IPS-18a (cell line): ENCODE results near the gene PDLIM5.
"Not testable (repeated sequence)": the region's sequence is repeated elsewhere in the genome, so short reads cannot be mapped to it uniquely, and the experiment has no call there.

ENCODE experiments used
- H3K27ac ChIP-seq: one replicate; pipeline ENCODE4 v1.5.1; 2013; ENCODE audit warnings: low read length
- H3K27me3 ChIP-seq: one replicate; pipeline ENCODE4 v1.6.1; 2013; ENCODE audit warnings: mild to moderate bottlenecking, low read length; ENCODE audit not compliant: control insufficient read depth, insufficient read depth
- H3K36me3 ChIP-seq: one replicate; pipeline ENCODE4 v1.6.1; 2013; ENCODE audit warnings: low read depth, low read length; ENCODE audit not compliant: control insufficient read depth
- H3K4me1 ChIP-seq: one replicate; pipeline ENCODE4 v1.6.1; 2013; ENCODE audit warnings: low read depth, low read length; ENCODE audit not compliant: control insufficient read depth
- H3K4me3 ChIP-seq: one replicate; pipeline ENCODE4 v1.5.1; 2013; ENCODE audit warnings: low read length
- H3K9ac ChIP-seq: one replicate; pipeline ENCODE4 v1.6.1; 2013; ENCODE audit warnings: mild to moderate bottlenecking, low read length, moderate library complexity
- H3K9me3 ChIP-seq: one replicate; pipeline ENCODE4 v1.6.1; 2013; ENCODE audit warnings: low read depth, low read length; ENCODE audit not compliant: control insufficient read depth

Gene PDLIM5

GRCh38 chr4:94504545-94504944 is 52.8 kb downstream of the PDLIM5 start:
- Histone ChIP-seq H3K36me3 (no peaks in the 10 kb centered on the region), H3K27me3 (no peaks in the 10 kb centered on the region), H3K4me3 (no peak overlapping the region), H3K9me3 (no peaks in the 10 kb centered on the region), H3K27ac (no peak overlapping the region), H3K4me1 (no peaks in the 10 kb centered on the region), H3K9ac (no peak overlapping the region)

- H3K27ac ChIP-seq: no peak overlapping the region
- no peak overlapping the region for H3K9ac ChIP-seq
- H3K27me3 ChIP-seq: no peaks in the 10 kb centered on the region
- H3K4me1 ChIP-seq: no peaks in the 10 kb centered on the region
- no peaks in the 10 kb centered on the region for H3K9me3 ChIP-seq
- no peaks in the 10 kb centered on the region for H3K36me3 ChIP-seq
- H3K4me3 ChIP-seq: no peak overlapping the region
Observed at GRCh38 chr4:94506822-94507221, 55.1 kb downstream of the PDLIM5 start.

GRCh38 chr4:94507281-94507680 is 55.5 kb downstream of the PDLIM5 start:
- no peaks in the 10 kb centered on the region for H3K27me3 ChIP-seq
- no peaks in the 10 kb centered on the region for H3K36me3 ChIP-seq
- no peak overlapping the region for H3K4me3 ChIP-seq
- H3K4me1 ChIP-seq: no peaks in the 10 kb centered on the region
- H3K9me3 ChIP-seq: no peaks in the 10 kb centered on the region
- no peak overlapping the region for H3K27ac ChIP-seq
- no peak overlapping the region for H3K9ac ChIP-seq

GRCh38 chr4:94507708-94508107 is 56.0 kb downstream of the PDLIM5 start:
- Histone ChIP-seq H3K27me3 (no peaks in the 10 kb centered on the region), H3K4me1 (no peaks in the 10 kb centered on the region), H3K36me3 (no peaks in the 10 kb centered on the region), H3K27ac (no peak overlapping the region), H3K9me3 (no peaks in the 10 kb centered on the region), H3K4me3 (no peak overlapping the region), H3K9ac (no peak overlapping the region)

GRCh38 chr4:94508296-94508695 is 56.6 kb downstream of the PDLIM5 start:
- Histone ChIP-seq H3K36me3 (no peaks in the 10 kb centered on the region), H3K27me3 (no peaks in the 10 kb centered on the region), H3K9ac (no peak overlapping the region), H3K27ac (no peak overlapping the region), H3K4me1 (no peaks in the 10 kb centered on the region), H3K9me3 (no peaks in the 10 kb centered on the region), H3K4me3 (no peak overlapping the region)

- Histone ChIP-seq H3K9ac (no peak overlapping the region), H3K27me3 (no peaks in the 10 kb centered on the region), H3K4me3 (no peak overlapping the region), H3K9me3 (no peaks in the 10 kb centered on the region), H3K4me1 (no peaks in the 10 kb centered on the region), H3K27ac (no peak overlapping the region), H3K36me3 (no peaks in the 10 kb centered on the region)
Observed at GRCh38 chr4:94508806-94509205, 57.1 kb downstream of the PDLIM5 start.

GRCh38 chr4:94511591-94511990 is 59.8 kb downstream of the PDLIM5 start:
- Histone ChIP-seq H3K4me1 (no peaks in the 10 kb centered on the region), H3K27me3 (no peaks in the 10 kb centered on the region), H3K27ac (no peak overlapping the region), H3K36me3 (no peaks in the 10 kb centered on the region), H3K9ac (no peak overlapping the region), H3K4me3 (no peak overlapping the region), H3K9me3 (no peaks in the 10 kb centered on the region)

GRCh38 chr4:94513532-94513931 is 61.8 kb downstream of the PDLIM5 start:
- H3K36me3 ChIP-seq, H3K4me1 ChIP-seq, H3K4me3 ChIP-seq, H3K9ac ChIP-seq, H3K27ac ChIP-seq, H3K9me3 ChIP-seq, H3K27me3 ChIP-seq: not testable (repeated sequence)

GRCh38 chr4:94515365-94515764 is 63.6 kb downstream of the PDLIM5 start:
- H3K36me3 ChIP-seq: no peaks in the 10 kb centered on the region
- H3K27me3 ChIP-seq: no peaks in the 10 kb centered on the region
- no peak overlapping the region for H3K9ac ChIP-seq
- no peak overlapping the region for H3K4me3 ChIP-seq
- no peak overlapping the region for H3K27ac ChIP-seq
- no peaks in the 10 kb centered on the region for H3K9me3 ChIP-seq
- H3K4me1 ChIP-seq: no peaks in the 10 kb centered on the region

- no peak overlapping the region for H3K27ac ChIP-seq
- H3K9ac ChIP-seq: no peak overlapping the region
- H3K4me3 ChIP-seq: no peak overlapping the region
- H3K27me3 ChIP-seq: no peaks in the 10 kb centered on the region
- no peaks in the 10 kb centered on the region for H3K9me3 ChIP-seq
- H3K36me3 ChIP-seq: no peaks in the 10 kb centered on the region
- H3K4me1 ChIP-seq: no peaks in the 10 kb centered on the region
Observed at GRCh38 chr4:94516067-94516466, 64.3 kb downstream of the PDLIM5 start.

- Histone ChIP-seq H3K4me3 (no peak overlapping the region), H3K9ac (no peak overlapping the region), H3K36me3 (no peaks in the 10 kb centered on the region), H3K27me3 (no peaks in the 10 kb centered on the region), H3K4me1 (no peaks in the 10 kb centered on the region), H3K27ac (no peak overlapping the region), H3K9me3 (no peaks in the 10 kb centered on the region)
Observed at GRCh38 chr4:94516999-94517398, 65.3 kb downstream of the PDLIM5 start.

- no peak overlapping the region for H3K4me3 ChIP-seq
- H3K4me1 ChIP-seq: no peaks in the 10 kb centered on the region
- H3K36me3 ChIP-seq: no peaks in the 10 kb centered on the region
- H3K27ac ChIP-seq: no peak overlapping the region
- H3K9me3 ChIP-seq: no peaks in the 10 kb centered on the region
- no peaks in the 10 kb centered on the region for H3K27me3 ChIP-seq
- no peak overlapping the region for H3K9ac ChIP-seq
Observed at GRCh38 chr4:94517492-94517891, 65.8 kb downstream of the PDLIM5 start.
